ENCODE measurements around the gene C21orf91.
"Not testable (repeated sequence)": the region's sequence is repeated elsewhere in the genome, so short reads cannot be mapped to it uniquely, and the experiment has no call there.

Gene C21orf91

GRCh38 chr21:17775431-17776126 lies 43.6 kb downstream of the C21orf91 start:
- DNase-seq, result no peak

- DNase-seq, result not testable (repeated sequence)
These were observed 44.1 kb downstream of the C21orf91 start for GRCh38 chr21:17775021-17775420.

- no peak for DNase-seq
These were observed 49.7 kb downstream of the C21orf91 start for GRCh38 chr21:17769447-17769845.

GRCh38 chr21:17768840-17769446 lies 50.2 kb downstream of the C21orf91 start:
- DNase-seq, result no peak

GRCh38 chr21:17765207-17765606 lies 53.9 kb downstream of the C21orf91 start:
- no peak for DNase-seq

- no peak for DNase-seq
These were observed 55.7 kb downstream of the C21orf91 start for GRCh38 chr21:17763288-17764037.

GRCh38 chr21:17759511-17760178 lies 59.5 kb downstream of the C21orf91 start:
- DNase-seq, result no peak

- no peak for DNase-seq
These were observed 60.5 kb downstream of the C21orf91 start for GRCh38 chr21:17758683-17759082.

- no peak for DNase-seq
These were observed 61.5 kb downstream of the C21orf91 start for GRCh38 chr21:17757671-17758070.

- no peak for DNase-seq
These were observed 65.4 kb downstream of the C21orf91 start for GRCh38 chr21:17753736-17754135.

GRCh38 chr21:17752171-17752570 lies 67.0 kb downstream of the C21orf91 start:
- DNase-seq, result no peak

GRCh38 chr21:17746920-17747319 lies 72.2 kb downstream of the C21orf91 start:
- no peak for DNase-seq

GRCh38 chr21:17745086-17745485 lies 74.1 kb downstream of the C21orf91 start:
- no peak for DNase-seq

GRCh38 chr21:17742940-17743592 lies 76.1 kb downstream of the C21orf91 start:
- DNase-seq, result no peak

GRCh38 chr21:17742181-17742580 lies 77.0 kb downstream of the C21orf91 start:
- no peak for DNase-seq
